Measurements from ENCODE around the gene HSD17B1. TPM values are rescaled to one million over a fixed set of nuclear protein-coding genes. Genes with fewer than 3 reads are reported as not detected.
"Not testable (repeated sequence)": the region's sequence is repeated elsewhere in the genome, so short reads cannot be mapped to it uniquely, and the experiment has no call there.

Gene HSD17B1, protein sequence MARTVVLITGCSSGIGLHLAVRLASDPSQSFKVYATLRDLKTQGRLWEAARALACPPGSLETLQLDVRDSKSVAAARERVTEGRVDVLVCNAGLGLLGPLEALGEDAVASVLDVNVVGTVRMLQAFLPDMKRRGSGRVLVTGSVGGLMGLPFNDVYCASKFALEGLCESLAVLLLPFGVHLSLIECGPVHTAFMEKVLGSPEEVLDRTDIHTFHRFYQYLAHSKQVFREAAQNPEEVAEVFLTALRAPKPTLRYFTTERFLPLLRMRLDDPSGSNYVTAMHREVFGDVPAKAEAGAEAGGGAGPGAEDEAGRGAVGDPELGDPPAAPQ
- total RNA-seq (2022) (13.0 and 18.1 TPM in 2 replicates), Bru-seq, nascent RNA (percentile 42 among the genes with signal in this experiment), BruChase-seq, experiment 1, labeled RNA remaining after a 6-hour chase (percentile 81 among the genes with signal in this experiment), BruChase-seq, experiment 2, labeled RNA remaining after a 2-hour chase (percentile 53 among the genes with signal in this experiment)
- long read RNA-seq, partial matches to known transcripts: 20 of 24 reads
- long read RNA-seq, other reads (novel, unspliced or antisense): 4 of 24 reads

- H3K36me3 Mint-ChIP-seq (ENCODE audit: insufficient read depth, unreplicated experiment): peaks cover 10% of the 10 kb centered on the region
- H3K4me1 Mint-ChIP-seq (ENCODE audit: insufficient read depth, unreplicated experiment); BruUV-seq (replicated peaks); H3K9me3 Mint-ChIP-seq (ENCODE audit: unreplicated experiment); H3K27me3 Mint-ChIP-seq (ENCODE audit: insufficient read depth, unreplicated experiment); DNase-seq (ENCODE audit: unreplicated experiment); intact Hi-C loops (cut with micrococcal nuclease): not testable (repeated sequence)
- peak within 1 kb of the TSS; percentile 91 for H3K4me3 Mint-ChIP-seq (ENCODE audit: unreplicated experiment)
- H3K27ac Mint-ChIP-seq (ENCODE audit: low read depth, unreplicated experiment): peak within 1 kb of the TSS; percentile 89
- POLR2A ChIA-PET: interaction anchor here (2.4 to 3.1 kb wide), 4 partner anchors 17 to 131 kb away, joined by 17 to 38 read pairs (median 25); partner anchors contain the start of genes CAVIN1, NAGLU and PSMC3IP
- CTCF ChIA-PET: interaction anchor here (0.7 kb wide), 2 partner anchors 138 to 861 kb away, joined by 3 read pairs; no protein-coding TSS in a partner anchor
These were observed at the start of gene HSD17B1 for GRCh38 chr17:42552736-42553135. Gene HSD17B1 (plus strand): TSS chr17:42552923. CDS start chr17:42552934, 11 bp downstream.

DNA sequence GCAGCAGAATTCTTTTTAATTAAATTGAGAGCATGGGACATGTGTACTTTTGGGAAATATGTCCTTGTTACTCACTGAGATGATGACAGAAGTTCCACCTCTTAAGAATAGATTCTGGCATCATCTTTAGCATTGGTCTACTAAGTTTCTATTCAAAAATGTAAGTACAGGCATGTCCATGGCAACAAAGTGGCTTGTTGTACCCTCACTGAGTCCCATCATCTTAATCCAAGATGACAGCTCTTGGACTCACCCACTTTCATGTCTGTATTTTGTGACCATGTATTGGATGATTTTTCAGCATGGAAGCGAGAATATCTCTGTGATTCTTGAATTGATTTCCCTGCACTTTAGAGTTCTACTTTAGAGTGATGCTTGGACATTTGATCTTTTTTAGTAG is 49.8 kb upstream of the HSD17B1 start:
- DNase-seq (ENCODE audit: unreplicated experiment): no peak
- TF ChIP-seq CTCF (IDR thresholded peaks at IDR 0.05; ENCODE audit: unreplicated experiment): no peak
- no peaks in the 10 kb centered on the region for H3K9me3 Mint-ChIP-seq (ENCODE audit: unreplicated experiment)
- no peak overlapping the region for H3K4me3 Mint-ChIP-seq (ENCODE audit: unreplicated experiment)
- H3K4me1 Mint-ChIP-seq (ENCODE audit: insufficient read depth, unreplicated experiment): no peaks in the 10 kb centered on the region
- peaks cover 74% of the 10 kb centered on the region for H3K36me3 Mint-ChIP-seq (ENCODE audit: insufficient read depth, unreplicated experiment)
- intact Hi-C loops (cut with micrococcal nuclease): no loop called here
- no peak overlapping the region for H3K27ac Mint-ChIP-seq (ENCODE audit: low read depth, unreplicated experiment)
- ChIA-PET POLR2A (interaction anchor here (0.6 to 0.7 kb wide), 2 partner anchors 16 to 255 kb away, joined by 3 to 4 read pairs; no protein-coding TSS in a partner anchor), CTCF (no interaction called here)
- no TSS peak for BruUV-seq (replicated peaks)
- H3K27me3 Mint-ChIP-seq (ENCODE audit: insufficient read depth, unreplicated experiment): no peaks in the 10 kb centered on the region

DNA sequence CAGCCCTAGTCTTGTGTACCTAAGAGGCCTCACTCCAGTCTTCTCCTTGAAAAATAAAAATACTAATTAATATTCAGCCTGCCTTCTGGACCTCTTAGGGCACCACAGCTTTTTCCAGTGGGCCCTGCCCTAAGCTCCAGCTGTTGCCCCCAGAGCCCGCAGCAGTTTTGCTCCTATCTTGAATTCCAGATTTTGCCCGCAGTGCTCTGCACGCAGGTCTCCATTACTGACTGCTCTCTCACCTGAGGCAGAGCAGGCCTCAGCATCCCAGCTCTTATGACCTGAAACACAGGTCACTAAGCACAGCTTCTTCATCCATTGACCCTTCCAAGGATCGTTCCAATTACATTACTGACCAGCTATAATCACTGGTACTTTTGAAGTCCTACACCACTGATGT is 45.1 kb upstream of the HSD17B1 start:
- no TSS peak for BruUV-seq (replicated peaks)
- DNase-seq (ENCODE audit: unreplicated experiment): no peak
- TF ChIP-seq CTCF (IDR thresholded peaks at IDR 0.05; ENCODE audit: unreplicated experiment): no peak
- ChIA-PET POLR2A (interaction anchor here (0.6 kb wide), 1 partner anchor 8 kb away, joined by 4 read pairs; no protein-coding TSS in a partner anchor), CTCF (interaction anchor here (1.3 to 1.6 kb wide), 2 partner anchors 10 to 12 kb away, joined by 4 to 8 read pairs; no protein-coding TSS in a partner anchor)
- no peak overlapping the region for H3K27ac Mint-ChIP-seq (ENCODE audit: low read depth, unreplicated experiment)
- intact Hi-C loops (cut with micrococcal nuclease): no loop called here
- peaks cover 37% of the 10 kb centered on the region for H3K36me3 Mint-ChIP-seq (ENCODE audit: insufficient read depth, unreplicated experiment)
- no peaks in the 10 kb centered on the region for H3K27me3 Mint-ChIP-seq (ENCODE audit: insufficient read depth, unreplicated experiment)
- no peaks in the 10 kb centered on the region for H3K4me1 Mint-ChIP-seq (ENCODE audit: insufficient read depth, unreplicated experiment)
- H3K4me3 Mint-ChIP-seq (ENCODE audit: unreplicated experiment): no peak overlapping the region
- H3K9me3 Mint-ChIP-seq (ENCODE audit: unreplicated experiment): no peaks in the 10 kb centered on the region

- H3K27ac Mint-ChIP-seq (ENCODE audit: low read depth, unreplicated experiment): no peak overlapping the region
- no peaks in the 10 kb centered on the region for H3K27me3 Mint-ChIP-seq (ENCODE audit: insufficient read depth, unreplicated experiment)
- H3K36me3 Mint-ChIP-seq (ENCODE audit: insufficient read depth, unreplicated experiment): peaks cover 31% of the 10 kb centered on the region
- H3K9me3 Mint-ChIP-seq (ENCODE audit: unreplicated experiment): no peaks in the 10 kb centered on the region
- no peaks in the 10 kb centered on the region for H3K4me1 Mint-ChIP-seq (ENCODE audit: insufficient read depth, unreplicated experiment)
- TF ChIP-seq CTCF (IDR thresholded peaks at IDR 0.05; ENCODE audit: unreplicated experiment): no peak
- no TSS peak for BruUV-seq (replicated peaks)
- H3K4me3 Mint-ChIP-seq (ENCODE audit: unreplicated experiment): no peak overlapping the region
- ChIA-PET POLR2A (interaction anchor here (0.7 kb wide), 1 partner anchor 152 kb away, joined by 3 read pairs; no protein-coding TSS in a partner anchor), CTCF (interaction anchor here (0.6 to 1.6 kb wide), 3 partner anchors 9 to 483 kb away, joined by 3 to 8 read pairs (median 4); no protein-coding TSS in a partner anchor)
- intact Hi-C loops (cut with micrococcal nuclease): no loop called here
- no peak for DNase-seq (ENCODE audit: unreplicated experiment)
These were observed 44.1 kb upstream of the HSD17B1 start for GRCh38 chr17:42508426-42509165.

All from MCF 10A (cell line).